ENCODE results near the gene MYBL2.

MYBL2 gene

GRCh38 chr20:43717616-43717995 is 50.7 kb downstream of the MYBL2 start:
- no peak for DNase-seq (ENCODE audit: low read depth)
- no peak overlapping the region for H3K4me3 ChIP-seq (ENCODE audit: low read depth, low read length)

GRCh38 chr20:43720007-43720406 is 53.1 kb downstream of the MYBL2 start:
- no peak overlapping the region for H3K4me3 ChIP-seq (ENCODE audit: low read depth, low read length)
- DNase-seq (ENCODE audit: low read depth), result no peak

GRCh38 chr20:43721097-43721428 is 54.1 kb downstream of the MYBL2 start:
- DNase-seq (ENCODE audit: low read depth), result no peak
- H3K4me3 ChIP-seq (ENCODE audit: low read depth, low read length), result no peak overlapping the region

- no peak for DNase-seq (ENCODE audit: low read depth)
- no peak overlapping the region for H3K4me3 ChIP-seq (ENCODE audit: low read depth, low read length)
These were observed 54.7 kb downstream of the MYBL2 start for GRCh38 chr20:43721429-43722152.

- no peak overlapping the region for H3K4me3 ChIP-seq (ENCODE audit: low read depth, low read length)
- DNase-seq (ENCODE audit: low read depth), result no peak
These were observed 55.2 kb downstream of the MYBL2 start for GRCh38 chr20:43722153-43722505.

- no peak for DNase-seq (ENCODE audit: low read depth)
- no peak overlapping the region for H3K4me3 ChIP-seq (ENCODE audit: low read depth, low read length)
These were observed 56.3 kb downstream of the MYBL2 start for GRCh38 chr20:43723186-43723585.

- DNase-seq (ENCODE audit: low read depth), result no peak
- no peak overlapping the region for H3K4me3 ChIP-seq (ENCODE audit: low read depth, low read length)
These were observed 56.8 kb downstream of the MYBL2 start for GRCh38 chr20:43723735-43724134.

- DNase-seq (ENCODE audit: low read depth), result no peak
- H3K4me3 ChIP-seq (ENCODE audit: low read depth, low read length), result no peak overlapping the region
These were observed 57.5 kb downstream of the MYBL2 start for GRCh38 chr20:43724383-43724782.

GRCh38 chr20:43725666-43726065 is 58.8 kb downstream of the MYBL2 start:
- H3K4me3 ChIP-seq (ENCODE audit: low read depth, low read length), result no peak overlapping the region
- no peak for DNase-seq (ENCODE audit: low read depth)

GRCh38 chr20:43726333-43726732 is 59.4 kb downstream of the MYBL2 start:
- DNase-seq (ENCODE audit: low read depth), result no peak

GRCh38 chr20:43726811-43727338 is 60.0 kb downstream of the MYBL2 start, which contains the start of gene GTSF1L:
Gene GTSF1L (minus strand): TSS chr20:43727002. CDS start chr20:43726694, 308 bp downstream.
- H3K4me3 ChIP-seq (ENCODE audit: low read depth, low read length), result no peak within 1 kb of the TSS
- no peak for DNase-seq (ENCODE audit: low read depth)

More at GRCh38 chr20:43726333-43726732, 59.4 kb downstream of the MYBL2 start:
- no peak overlapping the region for H3K4me3 ChIP-seq (ENCODE audit: low read depth, low read length)

GRCh38 chr20:43727980-43728590 is 61.2 kb downstream of the MYBL2 start:
- no peak overlapping the region for H3K4me3 ChIP-seq (ENCODE audit: low read depth, low read length)
- DNase-seq (ENCODE audit: low read depth), result no peak

- H3K4me3 ChIP-seq (ENCODE audit: low read depth, low read length), result no peak overlapping the region
- no peak for DNase-seq (ENCODE audit: low read depth)
These were observed 61.9 kb downstream of the MYBL2 start for GRCh38 chr20:43728686-43729255.

GRCh38 chr20:43731469-43731868 is 64.6 kb downstream of the MYBL2 start:
- DNase-seq (ENCODE audit: low read depth), result peak; percentile 36
- no peak overlapping the region for H3K4me3 ChIP-seq (ENCODE audit: low read depth, low read length)

GRCh38 chr20:43731927-43732326 is 65.0 kb downstream of the MYBL2 start:
- no peak overlapping the region for H3K4me3 ChIP-seq (ENCODE audit: low read depth, low read length)
- no peak for DNase-seq (ENCODE audit: low read depth)

GRCh38 chr20:43736588-43737158 is 69.8 kb downstream of the MYBL2 start:
- DNase-seq (ENCODE audit: low read depth), result no peak

GRCh38 chr20:43737925-43738324 is 71.0 kb downstream of the MYBL2 start:
- no peak overlapping the region for H3K4me3 ChIP-seq (ENCODE audit: low read depth, low read length)
- no peak for DNase-seq (ENCODE audit: low read depth)

More at GRCh38 chr20:43736588-43737158, 69.8 kb downstream of the MYBL2 start:
- no peak overlapping the region for H3K4me3 ChIP-seq (ENCODE audit: low read depth, low read length)

- DNase-seq (ENCODE audit: low read depth), result no peak
These were observed 72.3 kb downstream of the MYBL2 start for GRCh38 chr20:43739148-43739749.

GRCh38 chr20:43740642-43741041 is 73.7 kb downstream of the MYBL2 start:
- no peak for DNase-seq (ENCODE audit: low read depth)

More at GRCh38 chr20:43739148-43739749, 72.3 kb downstream of the MYBL2 start:
- H3K4me3 ChIP-seq (ENCODE audit: low read depth, low read length), result no peak overlapping the region

GRCh38 chr20:43744151-43744611 is 77.3 kb downstream of the MYBL2 start:
- H3K4me3 ChIP-seq (ENCODE audit: low read depth, low read length), result no peak overlapping the region
- no peak for DNase-seq (ENCODE audit: low read depth)

More at GRCh38 chr20:43740642-43741041, 73.7 kb downstream of the MYBL2 start:
- no peak overlapping the region for H3K4me3 ChIP-seq (ENCODE audit: low read depth, low read length)

Measured in skeletal muscle cell (primary cell).